Measurements from ENCODE around the gene DBI. TPM values are rescaled to one million over a fixed set of nuclear protein-coding genes. Genes with fewer than 3 reads are reported as not detected.

DBI gene
- total and polyA plus RNA-seq, 2 of the 13 experiments (the other 11 are each of a cell fraction or from before 2014, with no cell fraction given), result 330 to 659 TPM

DNA sequence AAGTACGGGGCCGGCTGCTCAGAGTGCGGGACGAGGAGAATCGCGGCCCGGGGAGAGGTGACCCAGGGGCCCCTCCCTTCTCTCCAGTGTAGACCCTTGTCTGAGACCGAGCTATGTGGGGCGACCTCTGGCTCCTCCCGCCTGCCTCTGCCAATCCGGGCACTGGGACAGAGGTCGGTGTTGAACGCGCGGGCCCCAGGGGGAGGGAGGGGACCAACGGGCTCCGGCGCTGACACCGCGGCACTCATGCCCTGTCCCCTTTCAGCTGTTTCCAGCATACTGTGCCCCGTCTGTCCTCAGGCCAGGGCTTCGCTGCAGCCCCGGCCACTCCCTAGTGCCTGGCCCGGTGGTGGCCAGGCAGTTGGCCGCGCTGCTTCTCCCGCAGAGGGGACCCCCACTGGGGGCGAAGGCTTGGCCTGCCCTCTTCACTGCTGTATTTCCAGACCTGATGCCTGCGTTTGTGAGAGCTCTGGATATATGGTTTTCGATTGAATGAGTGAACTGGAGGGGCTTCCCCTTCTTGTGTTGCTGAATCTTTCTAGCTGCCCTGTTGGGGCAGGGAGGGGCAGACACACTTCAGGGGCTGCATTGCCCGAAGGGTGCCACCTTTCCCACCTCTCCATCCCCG, 809 bp downstream of the DBI start (continued):
- TF ChIP-seq HMGXB3 (CRISPR knock-in tag; IDR thresholded peaks at IDR 0.05; ENCODE audit: borderline replicate concordance) (no peak), ZNF777 (CRISPR knock-in tag; IDR thresholded peaks at IDR 0.05) (no peak), ZNF792 (CRISPR knock-in tag; IDR thresholded peaks at IDR 0.05) (0 out of 2 replicates have a peak, but pooled peaks have one; percentile 14), PRMT3 (CRISPR knock-in tag; IDR thresholded peaks at IDR 0.05; ENCODE audit: borderline replicate concordance, low read depth) (no peak), MTF1 (CRISPR knock-in tag; IDR thresholded peaks at IDR 0.05) (no peak), TCF12 (IDR thresholded peaks at IDR 0.05) (no peak), TCF12 (CRISPR knock-in tag; IDR thresholded peaks at IDR 0.05) (no peak), NPAS2 (CRISPR knock-in tag; IDR thresholded peaks at IDR 0.05; ENCODE audit: borderline replicate concordance) (no peak), ZNF224 (CRISPR knock-in tag; IDR thresholded peaks at IDR 0.05) (no peak), ZNF772 (CRISPR knock-in tag; IDR thresholded peaks at IDR 0.05) (no peak), NR3C1 (CRISPR knock-in tag; IDR thresholded peaks at IDR 0.05) (no peak), POGK (CRISPR knock-in tag; conservative IDR thresholded peaks at IDR 0.05) (no peak), NFATC3 (CRISPR knock-in tag; IDR thresholded peaks at IDR 0.05) (0 out of 2 replicates have a peak, but pooled peaks have one; percentile 1), ZNF773 (CRISPR knock-in tag; IDR thresholded peaks at IDR 0.05; ENCODE audit: borderline replicate concordance) (no peak), NKX3-1 (CRISPR knock-in tag; IDR thresholded peaks at IDR 0.05) (no peak), TCF7 (IDR thresholded peaks at IDR 0.05; ENCODE audit: low read depth) (no peak), ERF (CRISPR knock-in tag; IDR thresholded peaks at IDR 0.05) (no peak; the same call in none of the 2 replicates), NFYC (CRISPR knock-in tag; IDR thresholded peaks at IDR 0.05) (peak; percentile 53), ZNF547 (CRISPR knock-in tag; IDR thresholded peaks at IDR 0.05) (no peak), FUBP1 (CRISPR knock-in tag; IDR thresholded peaks at IDR 0.05; ENCODE audit: borderline replicate concordance) (no peak), HOXA5 (CRISPR knock-in tag; IDR thresholded peaks at IDR 0.05) (no peak), NFKBIZ (CRISPR knock-in tag; IDR thresholded peaks at IDR 0.05) (no peak), ZNF136 (CRISPR knock-in tag; IDR thresholded peaks at IDR 0.05; ENCODE audit: low read depth) (no peak)
- TF ChIP-seq, protein P1, sequence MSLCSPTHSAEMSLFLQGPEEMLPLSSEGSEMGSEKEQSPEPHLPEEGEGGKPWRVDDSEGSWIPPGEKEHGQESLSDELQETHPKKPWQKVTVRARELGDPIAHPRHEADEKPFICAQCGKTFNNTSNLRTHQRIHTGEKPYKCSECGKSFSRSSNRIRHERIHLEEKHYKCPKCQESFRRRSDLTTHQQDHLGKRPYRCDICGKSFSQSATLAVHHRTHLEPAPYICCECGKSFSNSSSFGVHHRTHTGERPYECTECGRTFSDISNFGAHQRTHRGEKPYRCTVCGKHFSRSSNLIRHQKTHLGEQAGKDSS (CRISPR knock-in tag; IDR thresholded peaks at IDR 0.05; ENCODE audit: borderline replicate concordance, low read depth), result no peak

Measured in HepG2 (cell line).